Prostate gland (tissue), 2 donors: ENCODE results near the gene NXPH4. TPM values are rescaled to one million over a fixed set of nuclear protein-coding genes. Genes with fewer than 3 reads are reported as not detected.

ENCODE experiments used
- DNase-seq: peaks from one replicate; pipeline ENCODE4 v3.0.0-alpha.2; 2019; ENCODE audit warnings: low spot score
- H3K27ac ChIP-seq, 2 donors: fragments of 200-600 bp; sonication (generic); 2 replicates each; pipeline ENCODE4 v1.5.1; 2017 to 2019
- H3K27me3 ChIP-seq: fragments of 200-600 bp; sonication (generic); replicated peaks from 2 replicates; pipeline ENCODE4 v1.5.1; 2019; ENCODE audit not compliant: insufficient read depth
- H3K36me3 ChIP-seq, 2 donors: fragments of 200-600 bp; sonication (generic); 1 replicate in 1 of 2; 2 replicates in 1 of 2; pipeline versions ENCODE4 v1.5.1 to v1.8.1; 2017 to 2019
- H3K4me1 ChIP-seq: fragments of 200-600 bp; sonication (generic); replicated peaks from 2 replicates; pipeline ENCODE4 v1.5.1; 2019
- H3K4me3 ChIP-seq, 2 donors: fragments of 200-600 bp; sonication (generic); 2 replicates each; pipeline ENCODE4 v1.5.1; 2017 to 2019
- H3K9me3 ChIP-seq: fragments of 200-600 bp; sonication (generic); 2 replicates; pipeline ENCODE4 v1.5.1; 2017
- POLR2A ChIP-seq: fragments of 450-650 bp; IDR thresholded peaks from one replicate; pipeline ENCODE4 v1.6.1; 2016; ENCODE audit warnings: antibody characterized with exemption, mild to moderate bottlenecking
- POLR2AphosphoS5 ChIP-seq: sonication (generic); formaldehyde crosslinking; IDR thresholded peaks from one replicate; pipeline ENCODE4 v1.6.1; 2017; ENCODE audit warnings: antibody characterized with exemption
- WGBS: methylation state at CpG from one replicate; pipeline ENCODE4 v1.1.5; 2018; 5-methylcytosine and 5-hydroxymethylcytosine counted together
- intact Hi-C: fragments of 100-400 bp; cut with DNase I; formaldehyde crosslinking; loops from one replicate; pipeline ENCODE4 v1.14.2; 2022
- total RNA-seq, 2 donors: library from RNA; depleted of rRNA; stranded (reverse); fragments of >200 nt; gene quantifications; one replicate each; pipeline ENCODE4 v1.1.0, GENCODE V29; 2016
- TF ChIP-seq, protein P1 (sequence below), 4 experiments: fragments of 200-600 bp in 2 of 4; fragments of 450-650 bp in 2 of 4; sonication (generic) in 2 of 4; IDR thresholded peaks; 1 replicate in 3 of 4; 2 replicates in 1 of 4; pipeline ENCODE4 v1.5.1; 2016 to 2019; ENCODE audit warnings: antibody characterized with exemption in 4 of 4, mild to moderate bottlenecking in 2 of 4, moderate library complexity in 2 of 4

Gene NXPH4
- total RNA-seq, 2 donors from 2014 or later, result 10.2 to 18.1 TPM

DNA sequence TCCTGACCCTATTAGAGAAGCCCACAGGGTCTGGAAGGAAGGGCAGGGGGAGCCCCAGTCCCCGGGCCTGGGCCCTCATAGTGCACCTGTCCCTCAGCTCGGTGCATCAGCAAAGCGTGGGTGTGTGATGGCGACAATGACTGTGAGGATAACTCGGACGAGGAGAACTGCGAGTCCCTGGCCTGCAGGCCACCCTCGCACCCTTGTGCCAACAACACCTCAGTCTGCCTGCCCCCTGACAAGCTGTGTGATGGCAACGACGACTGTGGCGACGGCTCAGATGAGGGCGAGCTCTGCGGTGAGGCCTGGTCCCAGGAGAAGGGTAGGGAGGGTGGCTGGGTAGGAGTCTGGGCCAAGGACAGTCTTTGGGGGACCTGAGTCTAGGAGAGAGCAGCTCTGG is 42.9 kb upstream of the NXPH4 start:
- no peak overlapping the region for H3K27ac ChIP-seq
- H3K4me3 ChIP-seq, result no peak overlapping the region
- WGBS, result 88% methylated on average over 14 of the region's 14 CpGs
- no peaks in the 10 kb centered on the region for H3K27me3 ChIP-seq
- DNase-seq, result no peak
- TF ChIP-seq POLR2A (no peak), POLR2AphosphoS5 (no peak)
- TF ChIP-seq, protein P1, sequence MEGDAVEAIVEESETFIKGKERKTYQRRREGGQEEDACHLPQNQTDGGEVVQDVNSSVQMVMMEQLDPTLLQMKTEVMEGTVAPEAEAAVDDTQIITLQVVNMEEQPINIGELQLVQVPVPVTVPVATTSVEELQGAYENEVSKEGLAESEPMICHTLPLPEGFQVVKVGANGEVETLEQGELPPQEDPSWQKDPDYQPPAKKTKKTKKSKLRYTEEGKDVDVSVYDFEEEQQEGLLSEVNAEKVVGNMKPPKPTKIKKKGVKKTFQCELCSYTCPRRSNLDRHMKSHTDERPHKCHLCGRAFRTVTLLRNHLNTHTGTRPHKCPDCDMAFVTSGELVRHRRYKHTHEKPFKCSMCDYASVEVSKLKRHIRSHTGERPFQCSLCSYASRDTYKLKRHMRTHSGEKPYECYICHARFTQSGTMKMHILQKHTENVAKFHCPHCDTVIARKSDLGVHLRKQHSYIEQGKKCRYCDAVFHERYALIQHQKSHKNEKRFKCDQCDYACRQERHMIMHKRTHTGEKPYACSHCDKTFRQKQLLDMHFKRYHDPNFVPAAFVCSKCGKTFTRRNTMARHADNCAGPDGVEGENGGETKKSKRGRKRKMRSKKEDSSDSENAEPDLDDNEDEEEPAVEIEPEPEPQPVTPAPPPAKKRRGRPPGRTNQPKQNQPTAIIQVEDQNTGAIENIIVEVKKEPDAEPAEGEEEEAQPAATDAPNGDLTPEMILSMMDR (IDR thresholded peaks at IDR 0.05), result no peak
- H3K9me3 ChIP-seq, result no peaks in the 10 kb centered on the region
- intact Hi-C loops, result loop anchor here (2.0 kb wide), 1 partner anchor 49 kb away; no protein-coding TSS in a partner anchor
- peaks cover 0 to 11% of the 10 kb centered on the region in 2 donors for H3K36me3 ChIP-seq
- H3K4me1 ChIP-seq, result peaks cover 3% of the 10 kb centered on the region

DNA sequence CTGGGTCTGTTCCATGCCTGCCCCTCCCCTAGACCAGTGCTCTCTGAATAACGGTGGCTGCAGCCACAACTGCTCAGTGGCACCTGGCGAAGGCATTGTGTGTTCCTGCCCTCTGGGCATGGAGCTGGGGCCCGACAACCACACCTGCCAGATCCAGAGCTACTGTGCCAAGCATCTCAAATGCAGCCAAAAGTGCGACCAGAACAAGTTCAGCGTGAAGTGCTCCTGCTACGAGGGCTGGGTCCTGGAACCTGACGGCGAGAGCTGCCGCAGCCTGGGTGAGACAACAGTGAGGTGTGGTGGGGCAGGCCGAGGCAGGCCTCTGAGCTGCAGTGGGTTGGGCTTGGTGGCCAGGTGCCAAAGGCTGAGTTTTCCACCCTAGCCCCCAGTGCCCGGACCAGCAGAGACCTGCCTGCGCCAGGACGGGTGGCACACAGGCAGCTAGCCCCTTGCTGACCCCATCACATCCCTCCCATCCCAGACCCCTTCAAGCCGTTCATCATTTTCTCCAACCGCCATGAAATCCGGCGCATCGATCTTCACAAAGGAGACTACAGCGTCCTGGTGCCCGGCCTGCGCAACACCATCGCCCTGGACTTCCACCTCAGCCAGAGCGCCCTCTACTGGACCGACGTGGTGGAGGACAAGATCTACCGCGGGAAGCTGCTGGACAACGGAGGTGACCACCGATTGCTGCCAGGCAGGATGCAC is 41.0 kb upstream of the NXPH4 start:
- peak; percentile 83 for TF ChIP-seq POLR2AphosphoS5
- TF ChIP-seq, protein P1 (IDR thresholded peaks at IDR 0.05), result peak; percentile 70 to 89 (median 78)
- TF ChIP-seq POLR2A, result no peak
- WGBS, result 15% methylated on average over 29 of the region's 29 CpGs
- intact Hi-C loops, result no loop called here

DNA sequence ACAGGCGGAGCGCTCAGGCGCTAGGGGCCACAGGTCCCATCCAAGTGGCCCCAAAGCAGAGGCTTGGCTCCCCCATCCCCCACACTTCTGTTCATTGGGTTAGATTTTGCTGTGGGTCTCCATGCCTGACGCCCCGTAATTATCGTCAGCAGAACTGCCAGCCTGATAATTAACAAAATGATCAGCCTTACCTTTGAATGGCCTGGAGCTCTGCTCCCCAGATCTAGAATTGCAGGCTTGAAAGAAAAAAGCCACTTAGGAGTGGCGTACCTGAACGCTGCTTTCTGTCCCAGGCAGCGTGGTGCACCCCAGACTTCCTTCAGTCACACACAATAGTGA is 40.5 kb upstream of the NXPH4 start:
- WGBS, result 75% methylated on average over 9 of the region's 9 CpGs
- TF ChIP-seq POLR2A, result no peak
- TF ChIP-seq, protein P1 (IDR thresholded peaks at IDR 0.05), result peak in 1 of 4 experiments; percentile 5
- H3K9me3 ChIP-seq, result no peaks in the 10 kb centered on the region
- H3K4me1 ChIP-seq, result peaks cover 3% of the 10 kb centered on the region
- intact Hi-C loops, result no loop called here
- no peak for DNase-seq
- H3K27me3 ChIP-seq, result no peaks in the 10 kb centered on the region
- H3K4me3 ChIP-seq, result no peak overlapping the region
- peak overlapping the region; percentile 61 to 72 for H3K27ac ChIP-seq
- peaks cover 3 to 19% of the 10 kb centered on the region in 2 donors for H3K36me3 ChIP-seq

More for the DNA sequence above, 41.0 kb upstream of the NXPH4 start:
- H3K4me3 ChIP-seq, result no peak overlapping the region
- peak; percentile 89 for DNase-seq
- H3K27me3 ChIP-seq, result no peaks in the 10 kb centered on the region
- H3K9me3 ChIP-seq, result no peaks in the 10 kb centered on the region
- H3K4me1 ChIP-seq, result peaks cover 3% of the 10 kb centered on the region
- peak overlapping the region; percentile 61 to 72 for H3K27ac ChIP-seq
- peaks cover 3 to 19% of the 10 kb centered on the region in 2 donors for H3K36me3 ChIP-seq

DNA sequence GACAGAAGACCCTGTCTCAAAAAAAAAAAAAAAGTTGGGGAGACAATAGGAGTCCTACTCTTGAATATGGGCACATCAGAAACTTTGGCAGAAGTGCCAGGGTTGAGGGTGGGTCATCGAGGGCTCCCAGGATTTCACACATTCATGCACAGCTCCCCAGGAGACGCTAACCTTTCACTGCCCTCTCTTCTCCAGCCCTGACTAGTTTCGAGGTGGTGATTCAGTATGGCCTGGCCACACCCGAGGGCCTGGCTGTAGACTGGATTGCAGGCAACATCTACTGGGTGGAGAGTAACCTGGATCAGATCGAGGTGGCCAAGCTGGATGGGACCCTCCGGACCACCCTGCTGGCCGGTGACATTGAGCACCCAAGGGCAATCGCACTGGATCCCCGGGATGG is 39.7 kb upstream of the NXPH4 start:
- Histone ChIP-seq H3K4me3 (no peak overlapping the region), H3K36me3 (peaks cover 3 to 19% of the 10 kb centered on the region in 2 donors), H3K27me3 (no peaks in the 10 kb centered on the region), H3K9me3 (no peaks in the 10 kb centered on the region), H3K27ac (no peak overlapping the region), H3K4me1 (peaks cover 3% of the 10 kb centered on the region)
- TF ChIP-seq POLR2AphosphoS5 (no peak), POLR2A (no peak)
- TF ChIP-seq, protein P1 (IDR thresholded peaks at IDR 0.05), result no peak
- intact Hi-C loops, result no loop called here
- no peak for DNase-seq
- 85% methylated on average over 9 of the region's 9 CpGs for WGBS

DNA sequence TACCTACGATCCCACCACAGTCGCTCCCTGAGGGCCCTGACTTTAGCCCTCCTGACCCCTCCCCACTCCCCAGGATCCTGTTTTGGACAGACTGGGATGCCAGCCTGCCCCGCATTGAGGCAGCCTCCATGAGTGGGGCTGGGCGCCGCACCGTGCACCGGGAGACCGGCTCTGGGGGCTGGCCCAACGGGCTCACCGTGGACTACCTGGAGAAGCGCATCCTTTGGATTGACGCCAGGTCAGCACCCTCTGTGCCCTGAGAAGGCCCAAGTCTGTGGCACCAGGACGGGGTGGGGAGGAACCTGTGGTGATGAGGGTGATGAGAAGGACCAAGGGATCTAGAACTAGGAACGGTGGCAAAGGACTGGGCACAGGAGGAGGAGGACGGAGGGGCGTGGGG is 39.2 kb upstream of the NXPH4 start:
- Histone ChIP-seq H3K4me1 (peaks cover 3% of the 10 kb centered on the region), H3K9me3 (no peaks in the 10 kb centered on the region), H3K27me3 (no peaks in the 10 kb centered on the region), H3K4me3 (no peak overlapping the region), H3K36me3 (peaks cover 3 to 19% of the 10 kb centered on the region in 2 donors), H3K27ac (no peak overlapping the region)
- intact Hi-C loops, result no loop called here
- DNase-seq, result no peak
- TF ChIP-seq POLR2A (no peak), POLR2AphosphoS5 (no peak)
- TF ChIP-seq, protein P1 (IDR thresholded peaks at IDR 0.05), result no peak
- WGBS, result 93% methylated on average over 7 of the region's 16 CpGs
